ENCODE data around the gene GOLGA8M. TPM values are rescaled to one million over a fixed set of nuclear protein-coding genes. Genes with fewer than 3 reads are reported as not detected.
"Not testable (repeated sequence)": the region's sequence is repeated elsewhere in the genome, so short reads cannot be mapped to it uniquely, and the experiment has no call there.

GOLGA8M gene, protein sequence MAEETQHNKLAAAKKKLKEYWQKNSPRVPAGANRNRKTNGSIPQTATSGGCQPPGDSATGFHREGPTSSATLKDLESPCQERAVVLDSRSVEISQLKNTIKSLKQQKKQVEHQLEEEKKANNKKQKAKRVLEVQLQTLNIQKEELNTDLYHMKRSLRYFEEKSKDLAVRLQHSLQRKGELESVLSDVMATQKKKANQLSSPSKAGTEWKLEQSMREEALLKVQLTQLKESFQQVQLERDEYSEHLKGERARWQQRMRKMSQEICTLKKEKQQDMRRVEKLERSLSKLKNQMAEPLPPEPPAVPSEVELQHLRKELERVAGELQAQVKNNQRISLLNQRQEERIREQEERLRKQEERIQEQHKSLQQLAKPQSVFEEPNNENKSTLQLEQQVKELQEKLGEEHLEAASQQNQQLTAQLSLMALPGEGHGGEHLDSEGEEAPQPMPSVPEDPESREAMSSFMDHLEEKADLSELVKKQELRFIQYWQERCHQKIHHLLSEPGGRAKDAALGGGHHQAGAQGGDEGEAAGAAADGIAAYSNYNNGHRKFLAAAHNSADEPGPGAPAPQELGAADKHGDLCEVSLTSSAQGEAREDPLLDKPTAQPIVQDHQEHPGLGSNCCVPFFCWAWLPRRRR
- total RNA-seq, result 0.89 TPM in 1 of 2 replicates, not detected in the other

DNA sequence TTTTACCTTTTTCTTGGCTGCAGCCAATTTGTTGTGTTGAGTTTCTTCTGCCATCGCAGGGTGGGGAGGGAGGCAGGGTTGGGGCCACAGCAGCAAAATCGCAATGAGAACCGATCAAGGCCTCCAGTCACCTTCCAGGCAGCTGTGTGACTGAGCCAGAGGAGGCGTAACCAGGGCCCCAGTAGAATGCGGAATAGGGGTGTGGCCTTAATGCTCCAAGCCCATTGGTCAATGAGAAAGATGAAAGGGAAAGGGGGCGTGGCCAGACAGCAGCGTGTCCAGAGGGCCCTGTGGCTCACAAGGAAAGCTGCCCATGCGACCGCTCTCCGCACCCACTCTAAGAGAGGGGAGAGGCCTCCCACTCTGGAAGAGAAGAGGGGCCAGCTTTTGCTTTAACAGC, at the start of gene GOLGA8M:
Gene GOLGA8M (minus strand): TSS at position 152 of the 400 bp plus-strand sequence. CDS start 98 bp downstream, at position 54.
- not testable (repeated sequence) for DNase-seq (ENCODE audit: low read depth)

DNA sequence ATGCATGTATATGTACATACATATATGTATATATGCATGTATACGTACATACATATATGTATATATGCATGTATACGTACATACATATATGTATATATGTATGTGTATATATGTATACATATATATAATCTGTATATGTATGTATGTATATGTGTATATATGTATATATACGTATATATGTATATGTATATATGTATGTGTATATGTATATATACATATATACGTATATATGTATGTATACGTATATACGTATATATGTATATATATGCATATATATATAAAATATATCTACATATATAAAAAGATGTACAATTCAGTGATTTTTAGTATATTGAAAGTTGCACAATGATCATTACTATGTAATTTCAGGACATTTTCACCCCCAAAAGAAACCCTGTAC, 30.7 kb upstream of the GOLGA8M start:
- not testable (repeated sequence) for DNase-seq (ENCODE audit: low read depth)

DNA sequence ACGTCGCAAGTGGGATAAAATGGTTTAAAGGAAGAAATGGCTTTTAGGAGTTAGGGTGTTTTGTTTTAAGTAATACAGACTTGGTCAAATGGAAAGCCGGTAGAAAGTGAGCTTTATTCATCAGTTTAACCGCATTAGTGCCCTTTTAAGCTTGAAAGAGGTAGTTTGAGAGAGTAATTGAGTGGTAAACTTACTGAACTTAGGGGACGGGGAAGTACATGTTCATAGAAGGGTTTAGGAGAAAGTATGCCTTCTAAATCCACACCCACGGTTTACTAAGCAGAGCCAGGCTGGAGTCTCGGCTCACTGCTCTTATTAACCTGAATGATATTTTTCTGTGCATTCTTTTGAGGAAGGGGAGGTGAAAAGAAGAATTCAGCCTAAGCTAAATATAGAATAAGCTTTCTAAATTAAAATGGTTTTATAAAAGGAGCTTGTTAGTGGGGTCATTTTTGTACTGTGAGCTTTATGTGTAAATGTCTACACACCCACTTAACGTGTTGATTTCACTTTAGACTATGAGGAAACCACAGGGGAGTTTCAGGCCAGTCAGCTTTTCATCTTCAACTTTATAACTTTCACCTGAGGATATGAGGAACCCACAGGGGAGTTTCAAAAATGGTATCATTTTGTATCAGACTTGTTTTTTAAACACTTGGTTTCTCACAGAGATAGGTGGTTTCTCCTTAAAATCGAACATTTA, 26.5 kb upstream of the GOLGA8M start:
- DNase-seq (ENCODE audit: low read depth), result not testable (repeated sequence)

DNA sequence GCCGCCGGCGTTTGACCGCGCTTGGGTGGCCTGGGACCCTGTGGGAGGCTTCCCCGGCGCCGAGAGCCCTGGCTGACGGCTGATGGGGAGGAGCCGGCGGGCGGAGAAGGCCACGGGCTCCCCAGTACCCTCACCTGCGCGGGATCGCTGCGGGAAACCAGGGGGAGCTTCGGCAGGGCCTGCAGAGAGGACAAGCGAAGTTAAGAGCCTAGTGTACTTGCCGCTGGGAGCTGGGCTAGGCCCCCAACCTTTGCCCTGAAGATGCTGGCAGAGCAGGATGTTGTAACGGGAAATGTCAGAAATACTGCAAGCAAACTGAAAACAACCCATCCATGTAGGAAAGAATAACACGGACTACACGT, 26.0 kb upstream of the GOLGA8M start:
- not testable (repeated sequence) for DNase-seq (ENCODE audit: low read depth)

DNA sequence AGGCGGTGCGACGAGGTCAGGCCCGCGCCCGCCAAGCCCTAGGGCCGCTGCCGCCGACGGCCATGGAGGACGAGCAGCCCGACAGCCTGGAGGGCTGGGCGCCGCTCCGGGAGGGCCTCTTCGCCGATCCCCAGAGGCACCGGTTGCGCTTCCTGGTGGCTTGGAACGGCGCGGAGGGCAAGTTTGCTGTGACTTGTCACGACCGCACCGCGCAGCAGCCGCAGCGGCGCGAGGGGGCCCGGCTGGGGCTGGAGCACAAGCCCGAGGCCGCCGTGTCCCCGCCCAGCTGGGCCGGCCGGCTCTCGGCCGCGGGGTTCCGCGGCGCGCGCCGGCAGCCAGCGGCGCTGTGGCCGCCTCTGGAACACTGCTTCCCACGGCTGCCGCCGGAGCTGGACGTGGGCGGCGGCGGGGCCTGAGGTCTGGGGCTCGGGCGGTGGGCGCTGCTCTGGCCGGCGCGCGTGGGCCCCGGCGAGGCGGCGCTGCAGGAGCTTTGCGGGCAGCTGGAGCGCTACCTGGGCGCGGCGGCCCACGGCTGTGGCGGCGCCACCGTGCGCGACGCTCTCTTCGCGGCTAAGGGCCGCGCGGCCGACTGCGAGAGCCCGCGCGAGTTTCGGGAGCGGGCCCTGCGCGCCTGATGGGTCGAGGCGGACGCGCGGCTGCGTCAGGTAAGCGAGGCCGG, 25.4 kb upstream of the GOLGA8M start:
- not testable (repeated sequence) for DNase-seq (ENCODE audit: low read depth)

DNA sequence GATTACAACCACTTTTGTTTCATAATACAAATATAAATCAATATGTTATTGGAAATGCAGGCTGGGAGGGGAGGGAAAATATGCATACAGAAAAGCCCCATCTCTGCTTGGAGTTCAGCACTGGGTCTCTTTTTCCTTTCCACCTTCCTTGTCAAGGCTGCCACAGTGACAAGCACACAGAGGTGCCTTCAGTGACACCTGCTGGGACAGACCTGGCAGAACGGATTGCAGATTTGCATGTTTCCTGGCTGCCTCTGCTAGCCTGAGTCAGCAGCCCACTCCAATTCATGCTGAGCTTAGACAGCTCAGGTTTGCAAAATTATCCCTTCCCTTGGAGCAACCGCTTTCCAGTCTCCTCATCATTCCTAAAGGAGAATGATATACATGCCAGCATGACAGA, 15.8 kb upstream of the GOLGA8M start:
- DNase-seq (ENCODE audit: low read depth), result peak; percentile 36

DNA sequence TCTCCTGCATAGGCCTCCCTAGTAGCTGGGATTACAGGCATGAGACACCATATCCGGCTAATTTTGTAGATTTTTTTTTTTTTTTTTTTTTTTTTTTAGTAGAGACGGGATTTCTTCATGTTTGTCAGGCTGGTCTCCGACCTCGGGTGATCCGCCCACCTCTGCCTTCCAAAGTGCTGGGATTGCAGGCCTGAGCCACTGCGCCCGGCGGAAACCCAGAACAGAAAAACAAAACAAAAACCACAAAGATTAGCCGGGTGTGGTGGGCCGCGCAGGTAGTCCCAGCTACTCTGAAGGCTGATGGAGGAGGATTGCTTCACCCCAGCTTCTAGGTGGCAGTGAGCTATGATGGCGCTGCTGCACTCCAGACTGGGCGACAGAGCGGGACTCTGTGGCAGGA, 14.8 kb upstream of the GOLGA8M start:
- not testable (repeated sequence) for DNase-seq (ENCODE audit: low read depth)

DNA sequence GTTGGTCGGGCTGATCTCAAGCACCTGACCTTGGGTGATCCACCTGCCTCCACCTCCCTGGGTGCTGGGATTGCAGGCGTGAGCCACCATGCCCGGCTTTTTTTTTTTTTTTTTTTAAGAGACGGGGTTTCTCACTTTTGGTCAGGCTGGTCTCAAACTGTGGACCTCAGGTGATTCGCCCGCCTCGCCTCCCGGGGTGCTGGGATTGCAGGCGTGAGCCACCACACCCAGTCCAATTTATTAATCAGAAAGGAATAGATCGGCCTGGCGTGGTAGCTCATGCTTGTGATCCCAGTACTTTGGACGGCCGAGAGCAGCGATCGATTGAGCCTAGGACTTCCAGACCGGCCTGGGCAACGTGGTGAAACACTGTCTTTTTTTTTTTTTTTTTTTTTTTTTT, 13.9 kb upstream of the GOLGA8M start:
- no peak for DNase-seq (ENCODE audit: low read depth)

DNA sequence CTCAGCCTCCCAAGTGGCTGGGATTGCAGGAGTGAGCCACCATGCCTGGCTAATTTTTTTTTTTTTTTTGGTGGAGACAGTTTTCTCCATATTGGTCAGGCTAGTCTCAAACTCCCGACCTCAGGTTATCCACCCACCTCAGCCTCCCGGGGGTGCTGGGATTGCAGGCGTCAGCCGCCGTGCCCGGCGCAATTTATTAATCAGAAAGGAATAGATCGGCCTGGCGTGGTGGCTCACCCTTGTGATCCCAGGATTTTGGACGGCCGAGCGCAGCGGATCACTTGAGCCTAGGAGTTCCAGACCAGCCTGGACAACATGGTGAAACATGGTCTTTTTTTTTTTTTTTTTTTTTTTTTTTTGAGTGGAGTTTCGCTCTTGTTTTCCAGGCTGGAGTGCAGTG, 13.3 kb upstream of the GOLGA8M start:
- DNase-seq (ENCODE audit: low read depth), result no peak

DNA sequence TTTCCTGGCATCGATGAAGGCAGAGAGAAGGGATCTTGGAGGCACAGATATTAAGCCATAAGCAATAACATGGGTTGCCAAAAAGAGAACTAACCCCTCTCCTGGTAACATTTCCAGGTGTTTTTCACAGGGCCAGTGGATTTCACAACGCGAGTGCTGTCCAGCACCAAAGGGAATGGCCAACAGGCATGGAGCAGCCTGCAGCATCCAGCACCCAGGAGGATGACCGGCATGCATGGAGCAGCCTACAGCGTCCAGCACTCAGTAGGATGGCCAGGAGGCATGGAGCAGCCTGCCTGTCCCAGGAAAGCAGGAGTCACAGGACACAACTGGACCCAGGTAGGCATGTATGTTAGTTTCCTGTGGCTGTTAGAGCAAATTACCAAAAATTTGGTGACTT, 11.8 kb upstream of the GOLGA8M start:
- not testable (repeated sequence) for DNase-seq (ENCODE audit: low read depth)

DNA sequence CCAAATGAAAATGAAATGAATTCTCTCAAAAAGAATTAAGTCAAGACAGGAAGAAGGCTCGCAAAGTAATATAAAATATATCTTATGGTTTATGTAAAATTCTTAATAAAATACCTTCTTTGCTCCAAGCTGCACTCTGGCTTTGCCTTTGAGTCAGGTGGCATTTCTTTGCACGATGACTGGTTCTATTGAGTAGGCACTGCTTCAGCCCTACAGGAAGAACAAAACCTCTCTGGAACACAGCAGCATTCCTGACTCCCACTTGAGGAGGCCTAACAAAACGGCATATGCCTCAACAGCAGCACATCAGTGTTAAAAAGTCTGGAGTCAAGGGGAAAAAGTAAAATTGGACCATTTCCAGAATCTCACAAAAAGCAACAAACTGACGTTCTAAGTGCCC, 7.4 kb upstream of the GOLGA8M start:
- not testable (repeated sequence) for DNase-seq (ENCODE audit: low read depth)

DNA sequence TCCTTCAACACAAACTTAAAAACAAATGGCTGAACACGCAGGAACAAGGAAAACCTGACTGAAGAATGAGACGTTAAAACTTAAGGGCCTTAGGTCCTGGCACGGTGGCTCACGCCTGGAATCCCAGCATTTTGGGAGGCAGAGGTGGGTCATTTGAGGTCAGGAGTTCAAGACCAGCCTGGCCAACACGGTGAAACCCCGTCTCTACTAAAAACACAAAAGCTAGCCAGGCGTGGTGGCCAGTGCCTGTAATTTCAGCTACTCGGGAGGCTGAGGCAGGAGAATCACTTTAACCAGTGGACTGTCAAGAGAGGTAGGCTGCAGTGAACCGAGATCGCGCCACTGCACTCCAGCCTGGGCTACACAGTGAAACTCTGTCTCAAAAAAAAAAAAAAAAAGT, 6.4 kb upstream of the GOLGA8M start:
- not testable (repeated sequence) for DNase-seq (ENCODE audit: low read depth)

DNA sequence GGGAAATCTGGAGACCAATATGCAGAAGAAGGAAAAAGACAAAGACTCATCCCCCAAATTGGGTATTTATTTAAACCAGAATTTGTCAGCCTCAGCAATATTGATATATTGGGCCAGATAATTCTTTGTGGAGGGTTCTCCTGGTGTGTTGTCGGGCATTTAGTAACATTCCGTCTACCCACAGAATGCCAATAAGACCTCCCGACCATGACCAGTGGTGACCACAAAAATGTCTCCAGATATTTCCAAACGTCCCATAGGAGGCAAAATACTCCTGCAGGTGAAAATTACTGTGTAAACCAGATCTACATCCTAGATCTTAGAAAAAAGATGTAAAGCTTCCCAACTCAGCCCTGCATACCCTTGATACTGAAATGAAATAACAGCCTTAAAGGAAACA, 2.0 kb upstream of the GOLGA8M start:
- DNase-seq (ENCODE audit: low read depth), result peak; percentile 66

DNA sequence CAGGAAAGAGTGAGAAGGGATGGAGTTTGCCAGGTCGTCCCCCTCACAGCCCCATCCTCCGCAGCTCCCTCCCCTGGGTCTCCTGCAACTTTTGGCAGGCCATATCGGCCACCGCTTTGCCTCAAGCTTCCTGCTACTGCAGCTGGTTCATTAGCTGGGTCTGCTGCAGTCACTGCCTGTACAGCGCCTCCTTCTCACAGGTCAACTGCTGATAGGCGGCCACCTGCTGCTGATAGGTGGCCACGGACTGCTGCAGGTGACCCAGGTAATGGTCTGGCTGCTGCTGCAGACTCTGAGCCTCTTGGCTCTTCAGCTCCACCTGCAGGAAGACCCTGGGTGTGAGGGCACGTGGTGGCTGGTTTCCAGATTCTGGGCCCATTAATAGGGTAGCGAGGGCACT, 8.3 kb downstream of the GOLGA8M start:
- not testable (repeated sequence) for DNase-seq (ENCODE audit: low read depth)

DNA sequence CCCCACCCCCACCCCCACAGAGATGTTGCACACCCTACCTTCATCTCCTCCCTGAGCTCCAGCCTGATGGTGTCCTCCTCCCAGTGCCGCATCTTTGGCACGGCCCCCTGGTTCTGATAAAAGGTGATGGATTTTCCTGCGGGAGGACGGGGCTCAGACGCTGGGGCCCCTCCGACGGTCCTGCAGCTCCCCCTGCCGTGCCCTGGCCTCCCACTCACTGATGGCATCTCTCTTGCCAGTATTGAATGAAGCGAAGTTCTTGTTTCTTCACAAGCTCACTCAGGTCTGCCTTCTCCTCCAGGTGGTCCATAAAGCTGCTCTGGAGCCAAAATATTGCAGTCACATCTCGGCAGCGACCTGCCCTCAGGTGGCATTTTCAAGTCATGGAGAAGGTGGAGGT, 9.8 kb downstream of the GOLGA8M start:
- DNase-seq (ENCODE audit: low read depth), result not testable (repeated sequence)

DNA sequence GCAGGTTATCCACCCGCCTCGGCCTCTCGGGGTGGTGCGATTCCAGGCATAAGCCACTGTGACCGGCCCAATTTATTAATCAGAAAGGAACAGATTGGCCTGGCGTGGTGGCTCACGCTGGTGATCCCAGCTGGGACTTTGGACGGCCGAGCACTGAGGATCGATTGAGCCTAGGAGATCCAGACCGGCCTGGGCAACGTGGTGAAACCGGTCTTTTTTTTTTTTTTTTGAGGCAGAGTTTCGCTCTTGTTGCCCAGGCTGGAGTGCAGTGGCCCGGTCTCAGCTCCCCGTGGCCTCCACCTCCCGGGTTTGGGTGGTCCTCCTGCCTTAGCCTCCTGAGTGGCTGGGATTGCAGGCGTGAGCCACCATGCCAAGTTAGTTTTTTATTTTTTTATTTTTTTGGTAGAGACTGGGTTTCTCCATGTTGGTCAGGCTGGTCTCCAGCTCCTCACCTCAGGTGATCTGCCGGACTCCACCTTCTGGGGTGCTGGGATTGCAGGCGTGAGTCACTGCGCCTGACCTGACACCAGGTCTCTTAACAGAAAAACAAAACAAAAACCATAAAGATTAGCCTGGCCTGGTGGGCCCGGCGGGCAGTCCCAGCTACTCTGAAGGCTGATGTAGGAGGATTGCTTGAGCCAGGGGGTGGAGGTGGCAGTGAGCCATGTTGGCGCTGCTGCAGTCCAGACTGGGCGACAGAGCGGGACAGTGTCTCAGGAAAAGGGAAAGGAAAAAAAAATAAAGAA, 18.0 kb downstream of the GOLGA8M start:
- not testable (repeated sequence) for DNase-seq (ENCODE audit: low read depth)

DNA sequence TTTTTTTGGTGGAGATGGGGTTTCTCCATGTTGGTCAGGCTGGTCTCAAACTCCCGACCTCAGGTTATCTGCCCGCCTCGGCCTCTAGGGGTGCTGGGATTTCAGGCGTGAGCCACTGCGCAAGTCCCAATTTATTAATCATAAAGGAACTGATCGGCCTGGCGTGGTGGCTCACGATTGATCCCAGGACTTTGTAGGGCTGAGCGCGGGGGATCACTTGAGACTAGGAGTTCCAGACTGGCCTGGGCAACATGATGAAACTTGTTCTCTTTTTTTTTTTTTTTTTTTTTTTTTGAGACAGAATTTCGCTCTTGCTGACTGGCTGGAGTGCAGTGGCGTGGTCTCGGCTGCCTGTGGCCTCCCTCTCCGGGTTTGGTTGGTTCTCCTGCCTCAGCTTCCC, 19.2 kb downstream of the GOLGA8M start:
- not testable (repeated sequence) for DNase-seq (ENCODE audit: low read depth)

DNA sequence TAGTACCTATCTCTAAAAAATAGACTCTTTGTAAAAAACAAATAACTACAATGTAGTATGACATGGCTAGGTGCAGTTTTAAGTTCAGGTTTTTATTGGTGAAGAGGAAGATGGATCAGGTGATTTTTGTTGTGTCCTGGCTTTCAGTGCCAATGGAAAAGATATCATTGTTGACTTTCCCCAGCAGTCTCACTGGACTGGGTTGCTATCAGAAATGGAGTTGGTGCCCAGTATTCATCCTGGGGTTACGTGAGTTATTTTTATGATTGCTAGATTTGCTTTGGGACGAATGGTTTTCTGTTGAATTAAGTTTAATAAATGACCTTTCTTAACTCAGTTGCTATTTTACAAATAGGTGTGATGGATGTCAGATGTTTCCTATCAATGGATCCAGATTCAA, 38.7 kb downstream of the GOLGA8M start:
- not testable (repeated sequence) for DNase-seq (ENCODE audit: low read depth)

DNA sequence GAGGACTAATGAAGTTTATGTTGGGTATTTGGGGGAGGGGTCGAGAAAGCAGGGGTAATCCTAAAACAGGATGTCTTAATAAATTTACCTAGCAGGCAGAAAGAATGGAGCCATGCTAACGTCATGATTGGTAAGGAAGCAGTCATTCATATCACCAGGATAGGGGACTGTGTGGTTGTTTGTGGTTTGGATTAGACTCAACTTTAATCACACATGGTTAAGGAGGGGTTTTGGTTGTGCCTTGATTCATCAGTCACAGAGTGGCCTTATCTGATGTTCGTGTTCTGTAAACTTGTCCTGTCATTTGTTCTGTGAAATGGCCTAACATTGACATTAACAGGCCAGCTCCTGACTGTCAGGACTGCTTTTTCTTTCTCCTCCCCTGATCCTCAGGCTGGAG, 40.1 kb downstream of the GOLGA8M start:
- DNase-seq (ENCODE audit: low read depth), result not testable (repeated sequence)

DNA sequence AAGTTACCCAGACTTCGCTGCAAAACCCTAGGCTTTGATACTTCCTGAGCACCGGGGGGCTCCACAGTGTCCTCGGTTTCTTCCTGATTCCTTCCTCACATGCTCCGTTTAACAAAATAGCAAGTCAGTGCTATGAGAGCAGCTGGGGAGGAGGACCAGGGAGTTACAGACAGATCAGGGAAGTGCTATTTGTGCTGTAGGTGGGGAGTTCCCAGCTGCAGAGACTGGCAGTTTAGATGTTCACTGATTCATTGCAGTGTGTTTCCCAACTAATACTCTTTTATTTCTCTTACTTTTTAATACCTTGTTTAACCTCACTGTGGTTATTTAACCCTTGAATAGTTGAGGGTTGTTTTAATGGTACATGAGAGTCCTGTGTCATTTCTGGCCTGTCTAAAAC, 45.8 kb downstream of the GOLGA8M start:
- not testable (repeated sequence) for DNase-seq (ENCODE audit: low read depth)

DNA sequence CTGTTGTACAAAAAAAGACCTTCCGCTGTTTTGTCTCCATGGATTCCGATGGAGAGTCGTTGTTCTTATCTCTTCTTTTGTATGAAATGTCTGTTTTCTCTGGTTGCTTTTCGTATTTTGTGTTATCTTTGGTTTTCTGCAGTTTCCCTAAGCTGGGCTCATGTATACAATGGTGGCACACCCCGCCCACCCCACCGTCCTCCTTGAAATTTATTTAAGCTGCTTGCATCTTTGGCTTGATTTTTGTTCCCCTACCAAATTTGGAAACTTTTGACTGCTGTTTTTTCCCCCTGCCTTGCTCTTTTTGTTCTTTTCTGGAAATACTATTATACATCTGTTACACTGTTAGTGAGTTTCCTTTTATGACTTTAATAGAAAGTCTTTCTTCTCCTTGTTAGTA, 47.6 kb downstream of the GOLGA8M start:
- DNase-seq (ENCODE audit: low read depth), result not testable (repeated sequence)

Data from renal cortical epithelial cell (primary cell).